Neuronal stem cell (in vitro differentiated cells): Measurements from ENCODE around the gene RAPGEF5.

ENCODE experiments used
- DNase-seq: peaks from one replicate; pipeline ENCODE4 v3.0.0-alpha.2; 2013; ENCODE audit warnings: low spot score
- H2AFZ ChIP-seq: one replicate; pipeline ENCODE4 v1.6.1; 2013; ENCODE audit warnings: mild to moderate bottlenecking, low read length, inconsistent platforms
- H2AK5ac ChIP-seq: 2 replicates; pipeline ENCODE4 v1.6.1; 2013; ENCODE audit warnings: low read depth, mild to moderate bottlenecking, inconsistent platforms, low read length, moderate library complexity, mixed read lengths
- H2BK120ac ChIP-seq: 2 replicates; pipeline ENCODE4 v1.6.1; 2013; ENCODE audit warnings: low read depth, mild to moderate bottlenecking, inconsistent platforms, low read length, moderate library complexity, mixed read lengths
- H2BK12ac ChIP-seq: one replicate; pipeline ENCODE4 v1.6.1; 2013; ENCODE audit warnings: low read length, inconsistent platforms
- H2BK15ac ChIP-seq: 2 replicates; pipeline ENCODE4 v1.6.1; 2013; ENCODE audit warnings: mild to moderate bottlenecking, low read length, inconsistent platforms, mixed read lengths
- H2BK5ac ChIP-seq: one replicate; pipeline ENCODE4 v1.6.1; 2013; ENCODE audit warnings: inconsistent platforms, mild to moderate bottlenecking, low read length, moderate library complexity
- H3K14ac ChIP-seq: one replicate; pipeline ENCODE4 v1.6.1; 2013; ENCODE audit warnings: low read length, inconsistent platforms
- H3K18ac ChIP-seq: 2 replicates; pipeline ENCODE4 v1.6.1; 2013; ENCODE audit warnings: low read length, inconsistent platforms
- H3K23ac ChIP-seq: 2 replicates; pipeline ENCODE4 v1.6.1; 2013; ENCODE audit warnings: low read depth, mild to moderate bottlenecking, mixed read lengths, low read length, inconsistent platforms; ENCODE audit not compliant: poor library complexity
- H3K27ac ChIP-seq: replicated peaks from 3 replicates; pipeline ENCODE4 v1.5.1; 2013; ENCODE audit warnings: low read length, inconsistent platforms
- H3K27me3 ChIP-seq, 3 experiments: 2 replicates each; pipeline ENCODE4 v1.6.1; 2013; ENCODE audit warnings: low read length in 3 of 3, mild to moderate bottlenecking in 2 of 3, inconsistent platforms in 1 of 3, low read depth in 1 of 3, mixed read lengths in 1 of 3, moderate library complexity in 1 of 3; ENCODE audit not compliant: control insufficient read depth in 3 of 3, insufficient read depth in 3 of 3
- H3K36me3 ChIP-seq, 2 donors: replicated peaks in 1 of 2; 2 replicates each; pipeline ENCODE4 v1.6.1; 2013; ENCODE audit warnings: low read length in 2 of 2; ENCODE audit not compliant: control insufficient read depth in 2 of 2, insufficient read depth in 2 of 2
- H3K4ac ChIP-seq: 2 replicates; pipeline ENCODE4 v1.6.1; 2013; ENCODE audit warnings: inconsistent platforms, mild to moderate bottlenecking, low read length, moderate library complexity
- H3K4me1 ChIP-seq, 2 donors: 1 replicate in 1 of 2; 2 replicates in 1 of 2; pipeline ENCODE4 v1.6.1; 2013; ENCODE audit warnings: low read length in 2 of 2, low read depth in 1 of 2; ENCODE audit not compliant: control insufficient read depth in 2 of 2, insufficient read depth in 1 of 2
- H3K4me2 ChIP-seq: one replicate; pipeline ENCODE4 v1.6.1; 2013; ENCODE audit warnings: mild to moderate bottlenecking, low read length, inconsistent platforms; ENCODE audit not compliant: insufficient read depth, poor library complexity, severe bottlenecking
- H3K4me3 ChIP-seq, 2 donors: 2 replicates each; pipeline ENCODE4 v1.5.1; 2013; ENCODE audit warnings: low read length in 2 of 2, mild to moderate bottlenecking in 2 of 2, inconsistent platforms in 1 of 2, moderate library complexity in 1 of 2
- H3K79me1 ChIP-seq: one replicate; pipeline ENCODE4 v1.6.1; 2013; ENCODE audit warnings: low read depth, mild to moderate bottlenecking, inconsistent platforms, low read length, moderate library complexity
- H3K9ac ChIP-seq: one replicate; pipeline ENCODE4 v1.6.1; 2013; ENCODE audit warnings: mild to moderate bottlenecking, low read depth, low read length, inconsistent platforms; ENCODE audit not compliant: poor library complexity
- H3K9me3 ChIP-seq, 2 donors: replicated peaks in 1 of 2; 2 replicates each; pipeline versions ENCODE3 to v1.6.1; 2013; ENCODE audit warnings: low read length in 2 of 2, mild to moderate bottlenecking in 2 of 2, inconsistent platforms in 1 of 2, low read depth in 1 of 2, mixed read lengths in 1 of 2, moderate library complexity in 1 of 2; ENCODE audit not compliant: control insufficient read depth in 2 of 2, insufficient read depth in 1 of 2
- H4K8ac ChIP-seq: one replicate; pipeline ENCODE4 v1.6.1; 2013; ENCODE audit warnings: low read depth, mild to moderate bottlenecking, inconsistent platforms, low read length, moderate library complexity
- H4K91ac ChIP-seq: one replicate; pipeline ENCODE4 v1.6.1; 2013; ENCODE audit warnings: low read length, low read depth, mild to moderate bottlenecking, inconsistent platforms; ENCODE audit not compliant: poor library complexity
- WGBS, 2 donors: extraction: QIAGEN DNeasy Blood & Tissue Kit; methylation state at CpG; one replicate each; pipeline ENCODE4 v1.1.7; 2013; ENCODE audit warnings: missing lambda C conversion rate in 2 of 2, mixed read lengths in 1 of 2; ENCODE audit not compliant: insufficient read length in 2 of 2, insufficient replicate concordance in 1 of 2; ENCODE audit errors: extremely low coverage in 2 of 2; 5-methylcytosine and 5-hydroxymethylcytosine counted together

The RAPGEF5 gene

DNA sequence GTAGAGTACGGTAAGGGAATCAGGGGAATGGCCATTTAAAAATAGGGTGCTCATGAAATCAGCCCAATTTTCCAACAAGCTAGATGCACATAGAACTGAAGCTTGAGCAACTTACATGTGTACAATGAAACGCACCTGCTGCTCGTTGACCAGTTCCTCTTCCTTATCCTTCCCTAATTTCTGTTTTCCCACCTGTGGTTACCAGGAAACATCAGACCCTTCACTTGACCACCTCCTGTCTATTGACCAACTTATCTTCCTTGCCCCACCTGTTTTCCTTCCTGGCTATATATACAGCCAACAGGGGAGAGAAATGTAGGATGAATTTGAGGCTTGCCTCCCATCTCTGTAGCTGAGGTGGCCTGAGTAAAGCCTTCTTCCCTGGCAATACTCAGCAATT is 37.8 kb upstream of the RAPGEF5 start:
- Histone ChIP-seq H2BK12ac (no peak overlapping the region), H3K9ac (no peak overlapping the region), H3K27ac (no peak overlapping the region), H3K23ac (no peak overlapping the region), H3K27me3 (no peaks in the 10 kb centered on the region), H2AK5ac (no peak overlapping the region), H4K8ac (no peak overlapping the region), H3K14ac (no peak overlapping the region), H3K4me3 (no peak overlapping the region), H4K91ac (no peak overlapping the region), H2BK120ac (no peak overlapping the region), H2AFZ (no peak overlapping the region), H2BK5ac (no peak overlapping the region), H3K9me3 (no peaks in the 10 kb centered on the region), H3K4ac (no peak overlapping the region), H2BK15ac (no peak overlapping the region), H3K36me3 (no peaks in the 10 kb centered on the region), H3K79me1 (no peaks in the 10 kb centered on the region), H3K18ac (no peak overlapping the region), H3K4me2 (no peak overlapping the region), H3K4me1 (peaks cover 0 to 4% of the 10 kb centered on the region in 2 donors)
- WGBS, 2 donors = 100% methylated on average over 1 of the region's 3 CpGs; no CpG with 5 or more reads in 1 of the 2 donors
- no peak for DNase-seq

DNA sequence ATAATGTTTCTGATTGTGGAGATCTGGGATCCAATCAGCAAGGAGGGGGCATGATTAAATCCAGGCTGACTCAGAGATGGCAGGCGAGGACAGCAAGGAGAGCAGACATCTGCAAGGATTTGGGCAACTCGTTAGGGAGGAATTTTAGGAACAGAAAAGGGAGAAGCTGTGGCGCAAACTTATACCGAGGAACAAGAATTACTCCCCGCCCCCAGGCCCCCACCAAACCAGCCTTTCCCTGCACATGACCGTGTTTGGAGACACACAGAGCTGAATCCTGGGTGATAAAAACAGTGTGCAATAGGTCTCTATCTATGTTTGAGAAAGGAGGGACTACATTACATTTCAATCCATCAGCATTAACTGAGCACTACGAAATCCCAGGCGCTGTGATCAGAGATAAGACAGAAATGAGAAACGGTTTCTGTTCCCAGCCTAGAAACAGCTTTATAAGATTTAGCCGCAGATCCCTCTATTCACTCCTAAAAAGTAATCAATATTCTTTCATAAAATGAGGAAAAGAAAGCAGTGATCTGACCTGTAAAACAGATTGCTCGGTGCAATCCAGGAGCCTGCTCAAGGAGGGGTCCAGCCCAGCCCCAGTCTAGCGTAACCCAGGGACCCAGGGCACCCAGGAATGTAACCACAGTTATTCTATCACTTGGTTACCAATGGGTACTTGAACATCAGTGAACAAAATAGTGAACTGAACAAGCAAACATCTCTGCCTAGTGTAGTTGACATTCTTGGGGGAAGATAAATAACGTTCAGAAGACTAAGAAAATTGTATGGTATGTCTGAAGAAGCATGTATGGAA is 37.2 kb upstream of the RAPGEF5 start:
- no peak overlapping the region for H2BK12ac ChIP-seq
- WGBS, 2 donors = no CpG with 5 or more reads among the region's 13 CpGs
- H2AK5ac ChIP-seq = no peak overlapping the region
- H4K91ac ChIP-seq = no peak overlapping the region
- no peaks in the 10 kb centered on the region for H3K79me1 ChIP-seq
- no peak overlapping the region for H3K4ac ChIP-seq
- no peak overlapping the region for H3K4me3 ChIP-seq
- no peak overlapping the region for H3K4me2 ChIP-seq
- H2AFZ ChIP-seq = no peak overlapping the region
- H3K14ac ChIP-seq = no peak overlapping the region
- no peak overlapping the region for H2BK5ac ChIP-seq
- peaks cover 0 to 4% of the 10 kb centered on the region in 2 donors for H3K4me1 ChIP-seq
- no peaks in the 10 kb centered on the region for H3K36me3 ChIP-seq
- H3K9me3 ChIP-seq = no peaks in the 10 kb centered on the region
- no peak overlapping the region for H3K18ac ChIP-seq
- no peak overlapping the region for H3K9ac ChIP-seq
- no peak overlapping the region for H4K8ac ChIP-seq
- no peak overlapping the region for H2BK120ac ChIP-seq
- no peak overlapping the region for H3K23ac ChIP-seq
- no peaks in the 10 kb centered on the region for H3K27me3 ChIP-seq
- H2BK15ac ChIP-seq = no peak overlapping the region
- H3K27ac ChIP-seq = no peak overlapping the region
- no peak for DNase-seq

DNA sequence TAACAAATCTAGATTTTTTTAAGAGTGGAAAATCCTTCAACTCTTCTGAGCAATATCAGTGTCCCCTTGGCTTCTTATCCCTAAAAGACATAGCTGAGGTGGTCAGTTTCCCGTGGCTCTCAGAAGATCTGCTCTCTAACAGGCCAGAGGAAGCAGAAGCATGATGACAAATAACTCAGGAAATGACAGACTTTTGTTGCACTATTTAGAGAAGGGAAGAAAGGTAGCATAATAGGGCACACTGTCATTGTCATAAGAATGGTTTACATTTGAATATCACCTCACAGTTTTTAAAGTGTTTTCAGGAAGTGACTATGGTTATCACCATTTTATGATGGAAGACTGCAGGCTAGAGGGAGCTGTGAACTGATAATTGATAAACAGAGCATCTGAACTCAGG is 33.6 kb upstream of the RAPGEF5 start:
- H3K18ac ChIP-seq = no peak overlapping the region
- no peak overlapping the region for H4K91ac ChIP-seq
- peaks cover 0 to 4% of the 10 kb centered on the region in 2 donors for H3K4me1 ChIP-seq
- no peak overlapping the region for H2BK15ac ChIP-seq
- H4K8ac ChIP-seq = no peak overlapping the region
- no peak overlapping the region for H2BK5ac ChIP-seq
- no peaks in the 10 kb centered on the region for H3K9me3 ChIP-seq
- H3K36me3 ChIP-seq = no peaks in the 10 kb centered on the region
- H2BK120ac ChIP-seq = no peak overlapping the region
- no CpG with 5 or more reads among the region's 1 CpG for WGBS, 2 donors
- H2BK12ac ChIP-seq = no peak overlapping the region
- no peak overlapping the region for H3K23ac ChIP-seq
- H3K4ac ChIP-seq = no peak overlapping the region
- DNase-seq = no peak
- no peak overlapping the region for H3K14ac ChIP-seq
- H3K4me3 ChIP-seq = no peak overlapping the region
- H3K9ac ChIP-seq = no peak overlapping the region
- H3K79me1 ChIP-seq = no peaks in the 10 kb centered on the region
- no peak overlapping the region for H2AFZ ChIP-seq
- H3K27me3 ChIP-seq = no peaks in the 10 kb centered on the region
- H2AK5ac ChIP-seq = no peak overlapping the region
- no peak overlapping the region for H3K4me2 ChIP-seq
- no peak overlapping the region for H3K27ac ChIP-seq

DNA sequence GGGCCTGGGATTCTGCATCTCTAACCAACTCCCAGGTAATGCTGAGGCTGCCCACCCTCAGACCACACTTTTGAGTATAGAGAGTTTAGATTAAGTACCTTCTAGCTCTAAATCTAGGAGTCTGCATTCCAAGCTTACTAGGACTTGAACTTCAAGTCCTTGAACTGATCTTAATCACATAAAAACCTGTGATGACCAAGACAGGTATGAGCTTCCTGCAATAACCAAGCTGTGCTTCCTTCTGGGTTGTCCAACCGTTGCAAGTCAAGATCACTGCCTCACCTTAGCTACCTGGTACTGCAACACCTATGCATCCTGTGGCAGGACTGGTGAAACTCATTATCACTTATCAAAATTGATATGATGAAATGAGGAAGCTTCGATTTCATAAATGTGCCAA is 32.9 kb upstream of the RAPGEF5 start:
- no peak for DNase-seq
- Histone ChIP-seq H3K79me1 (no peaks in the 10 kb centered on the region), H3K14ac (no peak overlapping the region), H2BK120ac (no peak overlapping the region), H2BK12ac (no peak overlapping the region), H4K91ac (no peak overlapping the region), H3K18ac (no peak overlapping the region), H3K9ac (no peak overlapping the region), H2BK15ac (no peak overlapping the region), H4K8ac (no peak overlapping the region), H3K9me3 (no peaks in the 10 kb centered on the region), H3K4me1 (peaks cover 0 to 4% of the 10 kb centered on the region in 2 donors), H3K27ac (no peak overlapping the region), H3K4ac (no peak overlapping the region), H2AK5ac (no peak overlapping the region), H3K4me3 (no peak overlapping the region), H3K23ac (no peak overlapping the region), H2AFZ (no peak overlapping the region), H3K27me3 (no peaks in the 10 kb centered on the region), H2BK5ac (no peak overlapping the region), H3K4me2 (no peak overlapping the region), H3K36me3 (no peaks in the 10 kb centered on the region)
- WGBS, 2 donors = no CpG with 5 or more reads among the region's 2 CpGs
